ENCODE data around the gene SLC15A4. TPM values are rescaled to one million over a fixed set of nuclear protein-coding genes. Genes with fewer than 3 reads are reported as not detected.

Gene SLC15A4
- total and polyA plus RNA-seq, 2 donors (not counting 1 experiment from before 2014, with no cell fraction given), result 35.8 to 36.3 TPM

DNA sequence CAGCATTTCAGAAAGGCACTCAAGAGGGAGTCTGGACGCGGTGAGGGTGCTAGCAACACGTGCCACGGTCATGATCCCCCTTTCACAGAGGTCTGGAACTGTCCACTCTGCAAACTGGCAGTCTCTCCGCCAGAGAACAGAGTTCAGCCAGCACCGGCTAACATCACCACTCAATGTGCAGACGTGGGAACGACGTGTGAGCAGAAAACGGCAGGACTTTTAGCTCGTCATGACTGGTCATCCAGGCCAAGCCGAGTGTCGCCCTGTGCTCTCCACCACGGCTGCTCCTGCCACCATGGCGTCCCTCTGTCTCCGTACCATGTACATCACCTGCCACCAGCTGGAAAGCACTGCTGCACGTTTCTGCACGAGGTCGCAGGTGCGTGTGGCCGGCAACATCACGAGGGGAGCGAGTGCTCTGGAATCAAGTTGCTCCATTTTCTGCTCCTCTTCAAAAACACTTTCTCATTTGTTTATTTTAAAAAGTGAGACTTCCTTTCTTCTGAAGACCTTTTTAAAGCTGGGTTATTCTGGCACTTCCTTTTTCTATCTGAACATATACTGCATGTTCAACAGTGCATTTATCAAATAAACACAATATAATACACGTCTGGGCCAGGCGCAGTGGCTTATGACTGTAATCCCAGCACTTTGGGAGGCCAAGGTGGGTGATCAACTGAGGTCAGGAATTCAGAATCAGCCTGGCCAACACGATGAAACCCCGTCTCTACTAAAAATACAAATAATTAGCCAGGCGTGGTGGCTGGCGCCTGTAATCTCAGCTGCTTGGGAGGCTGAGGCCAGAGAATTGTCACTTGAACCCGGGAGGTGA, 28.0 kb downstream of the SLC15A4 start:
- no peak for DNase-seq (ENCODE audit: low read depth in 2 of 2)
- Histone ChIP-seq H3K9ac (ENCODE audit: insufficient read depth, low read length) (no peak overlapping the region), H3K36me3 (ENCODE audit: control insufficient read depth, insufficient read depth, low read length) (peaks cover 20% of the 10 kb centered on the region), H3K4me1 (ENCODE audit: control insufficient read depth, extremely low read depth, insufficient read depth, low read length) (no peaks in the 10 kb centered on the region), H3K4me3 (replicated peaks in 1 of 4; ENCODE audit: control extremely low read depth in 1 of 4, insufficient read depth in 1 of 4, low read depth in 3 of 4, low read length in 4 of 4) (no peak overlapping the region), H3K4me2 (ENCODE audit: extremely low read depth, insufficient read depth, low read length) (no peak overlapping the region), H3K27me3 (ENCODE audit: control insufficient read depth, insufficient read depth, low read length) (no peaks in the 10 kb centered on the region), H4K20me1 (ENCODE audit: control insufficient read depth, extremely low read depth, insufficient read depth, low read length) (no peaks in the 10 kb centered on the region), H2AFZ (ENCODE audit: low read length) (no peak overlapping the region), H3K79me2 (ENCODE audit: control insufficient read depth, insufficient read depth, low read length) (no peaks in the 10 kb centered on the region), H3K9me3 (ENCODE audit: control insufficient read depth, insufficient read depth, low read depth, low read length) (no peaks in the 10 kb centered on the region), H3K27ac (ENCODE audit: insufficient read depth, low read length) (no peak overlapping the region)
- TF ChIP-seq EZH2 (IDR thresholded peaks at IDR 0.05; ENCODE audit: low read length, missing control alignments), result no peak
- TF ChIP-seq, protein P1, sequence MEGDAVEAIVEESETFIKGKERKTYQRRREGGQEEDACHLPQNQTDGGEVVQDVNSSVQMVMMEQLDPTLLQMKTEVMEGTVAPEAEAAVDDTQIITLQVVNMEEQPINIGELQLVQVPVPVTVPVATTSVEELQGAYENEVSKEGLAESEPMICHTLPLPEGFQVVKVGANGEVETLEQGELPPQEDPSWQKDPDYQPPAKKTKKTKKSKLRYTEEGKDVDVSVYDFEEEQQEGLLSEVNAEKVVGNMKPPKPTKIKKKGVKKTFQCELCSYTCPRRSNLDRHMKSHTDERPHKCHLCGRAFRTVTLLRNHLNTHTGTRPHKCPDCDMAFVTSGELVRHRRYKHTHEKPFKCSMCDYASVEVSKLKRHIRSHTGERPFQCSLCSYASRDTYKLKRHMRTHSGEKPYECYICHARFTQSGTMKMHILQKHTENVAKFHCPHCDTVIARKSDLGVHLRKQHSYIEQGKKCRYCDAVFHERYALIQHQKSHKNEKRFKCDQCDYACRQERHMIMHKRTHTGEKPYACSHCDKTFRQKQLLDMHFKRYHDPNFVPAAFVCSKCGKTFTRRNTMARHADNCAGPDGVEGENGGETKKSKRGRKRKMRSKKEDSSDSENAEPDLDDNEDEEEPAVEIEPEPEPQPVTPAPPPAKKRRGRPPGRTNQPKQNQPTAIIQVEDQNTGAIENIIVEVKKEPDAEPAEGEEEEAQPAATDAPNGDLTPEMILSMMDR (conservative IDR thresholded peaks at IDR 0.05 in 1 of 2, IDR thresholded peaks at IDR 0.05 in 1 of 2; ENCODE audit: low read depth in 1 of 2, low read length in 2 of 2), result no peak

DNA sequence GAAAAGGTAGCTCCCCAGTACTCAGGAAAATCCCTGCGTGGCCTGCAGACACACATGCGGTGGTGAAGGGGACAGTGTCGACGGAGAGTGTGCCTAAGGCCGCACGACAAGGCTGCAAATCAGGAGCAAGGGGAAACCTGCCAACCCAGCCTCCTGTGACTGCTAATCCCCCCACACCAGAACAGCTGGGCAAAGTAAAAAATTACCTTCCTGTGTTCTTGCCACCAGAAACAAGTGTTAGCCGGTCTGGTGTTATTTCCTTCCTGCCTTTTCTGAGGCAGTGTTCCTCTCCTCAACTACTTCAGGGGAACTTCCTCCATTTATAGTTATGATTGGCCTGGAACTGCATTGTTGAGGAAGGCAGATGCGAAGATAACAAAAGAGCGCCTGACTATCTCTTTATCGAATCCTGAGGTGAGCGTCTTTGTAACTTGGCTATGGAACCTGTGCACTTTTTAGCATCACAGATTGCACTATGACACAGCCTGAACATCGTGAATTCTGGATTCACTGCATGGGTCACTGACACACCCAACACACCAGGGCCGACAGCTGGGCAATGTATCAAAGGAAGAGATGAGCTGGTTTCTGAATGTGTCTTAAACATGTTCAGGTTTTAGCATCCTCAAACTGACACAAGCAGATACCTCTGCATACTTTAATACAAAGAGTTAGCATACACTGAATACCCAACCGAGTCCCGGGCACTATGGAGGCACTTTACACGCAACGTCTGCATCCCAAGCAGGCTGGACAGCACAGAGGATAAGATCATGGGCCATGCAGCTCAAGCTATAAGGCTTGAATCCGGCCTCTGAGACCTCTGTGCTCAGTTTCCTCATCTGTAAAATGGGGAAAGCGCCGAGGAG, 28.9 kb downstream of the SLC15A4 start:
- H2AFZ ChIP-seq (ENCODE audit: low read length), result no peak overlapping the region
- H3K9me3 ChIP-seq (ENCODE audit: control insufficient read depth, insufficient read depth, low read depth, low read length), result no peaks in the 10 kb centered on the region
- H4K20me1 ChIP-seq (ENCODE audit: control insufficient read depth, extremely low read depth, insufficient read depth, low read length), result no peaks in the 10 kb centered on the region
- H3K4me2 ChIP-seq (ENCODE audit: extremely low read depth, insufficient read depth, low read length), result no peak overlapping the region
- TF ChIP-seq EZH2 (IDR thresholded peaks at IDR 0.05; ENCODE audit: low read length, missing control alignments), result no peak
- TF ChIP-seq, protein P1 (conservative IDR thresholded peaks at IDR 0.05 in 1 of 2, IDR thresholded peaks at IDR 0.05 in 1 of 2; ENCODE audit: low read depth in 1 of 2, low read length in 2 of 2), result no peak
- H3K79me2 ChIP-seq (ENCODE audit: control insufficient read depth, insufficient read depth, low read length), result no peaks in the 10 kb centered on the region
- H3K4me3 ChIP-seq (replicated peaks in 1 of 4; ENCODE audit: control extremely low read depth in 1 of 4, insufficient read depth in 1 of 4, low read depth in 3 of 4, low read length in 4 of 4), result no peak overlapping the region
- H3K27me3 ChIP-seq (ENCODE audit: control insufficient read depth, insufficient read depth, low read length), result no peaks in the 10 kb centered on the region
- no peaks in the 10 kb centered on the region for H3K4me1 ChIP-seq (ENCODE audit: control insufficient read depth, extremely low read depth, insufficient read depth, low read length)
- no peak for DNase-seq (ENCODE audit: low read depth in 2 of 2)
- H3K9ac ChIP-seq (ENCODE audit: insufficient read depth, low read length), result no peak overlapping the region
- no peak overlapping the region for H3K27ac ChIP-seq (ENCODE audit: insufficient read depth, low read length)
- peaks cover 19% of the 10 kb centered on the region for H3K36me3 ChIP-seq (ENCODE audit: control insufficient read depth, insufficient read depth, low read length)

DNA sequence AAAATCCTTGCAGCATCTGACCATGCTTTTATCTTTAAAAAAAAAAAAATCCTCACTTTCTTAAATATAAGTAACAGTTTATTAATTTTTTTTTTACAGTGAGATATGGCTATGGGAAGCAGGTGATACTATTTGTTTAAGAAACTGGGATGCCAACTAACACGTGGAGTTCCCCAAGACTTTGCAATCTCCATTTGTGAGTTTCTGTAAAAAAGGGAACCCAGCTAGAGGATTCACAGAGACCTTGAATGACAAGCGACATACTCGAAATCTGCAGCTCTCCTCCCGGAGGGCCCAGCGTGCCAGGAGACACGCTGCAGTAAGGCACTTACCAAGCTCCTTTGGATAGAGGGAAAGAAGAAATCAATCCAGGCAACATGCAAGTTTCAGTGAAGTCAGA, 30.1 kb downstream of the SLC15A4 start:
- no peak for DNase-seq (ENCODE audit: low read depth in 2 of 2)
- no peaks in the 10 kb centered on the region for H3K79me2 ChIP-seq (ENCODE audit: control insufficient read depth, insufficient read depth, low read length)
- H3K27ac ChIP-seq (ENCODE audit: insufficient read depth, low read length), result no peak overlapping the region
- H3K4me3 ChIP-seq (replicated peaks in 1 of 4; ENCODE audit: control extremely low read depth in 1 of 4, insufficient read depth in 1 of 4, low read depth in 3 of 4, low read length in 4 of 4), result no peak overlapping the region
- no peaks in the 10 kb centered on the region for H4K20me1 ChIP-seq (ENCODE audit: control insufficient read depth, extremely low read depth, insufficient read depth, low read length)
- H3K4me2 ChIP-seq (ENCODE audit: extremely low read depth, insufficient read depth, low read length), result no peak overlapping the region
- H3K4me1 ChIP-seq (ENCODE audit: control insufficient read depth, extremely low read depth, insufficient read depth, low read length), result no peaks in the 10 kb centered on the region
- H3K27me3 ChIP-seq (ENCODE audit: control insufficient read depth, insufficient read depth, low read length), result no peaks in the 10 kb centered on the region
- H3K36me3 ChIP-seq (ENCODE audit: control insufficient read depth, insufficient read depth, low read length), result peaks cover 12% of the 10 kb centered on the region
- TF ChIP-seq, protein P1 (conservative IDR thresholded peaks at IDR 0.05 in 1 of 2, IDR thresholded peaks at IDR 0.05 in 1 of 2; ENCODE audit: low read depth in 1 of 2, low read length in 2 of 2), result no peak
- no peak for TF ChIP-seq EZH2 (IDR thresholded peaks at IDR 0.05; ENCODE audit: low read length, missing control alignments)
- no peaks in the 10 kb centered on the region for H3K9me3 ChIP-seq (ENCODE audit: control insufficient read depth, insufficient read depth, low read depth, low read length)
- H2AFZ ChIP-seq (ENCODE audit: low read length), result no peak overlapping the region
- H3K9ac ChIP-seq (ENCODE audit: insufficient read depth, low read length), result no peak overlapping the region

All from fibroblast of lung (primary cell).